HG03025 (cell line): ENCODE measurements around the gene CCDC69.
"Not testable (repeated sequence)": the region's sequence is repeated elsewhere in the genome, so short reads cannot be mapped to it uniquely, and the experiment has no call there.

Source experiments
- ATAC-seq: cut with Tn5 transposase; IDR thresholded peaks from one replicate; pipeline ENCODE4 v1.9.1; 2021; ENCODE audit warnings: mild to moderate bottlenecking, moderate library complexity; ENCODE audit not compliant: unreplicated experiment, low FRiP score

Gene CCDC69

DNA sequence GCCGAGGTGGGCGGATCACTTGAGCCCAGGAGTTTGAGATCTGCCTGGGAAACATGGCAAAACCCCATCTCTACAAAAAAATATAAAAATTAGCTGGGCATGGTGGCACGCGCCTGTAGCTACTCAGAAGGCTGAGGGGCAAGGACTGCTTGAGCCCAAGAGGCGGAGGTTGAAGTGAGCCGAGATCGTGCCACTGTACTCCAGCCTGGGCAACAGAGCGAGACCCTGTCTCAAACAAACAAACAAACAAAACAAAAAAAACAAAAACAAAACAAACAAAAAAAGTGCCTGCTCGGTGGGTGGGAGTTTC is 26.6 kb downstream of the CCDC69 start:
- ATAC-seq, result not testable (repeated sequence)

DNA sequence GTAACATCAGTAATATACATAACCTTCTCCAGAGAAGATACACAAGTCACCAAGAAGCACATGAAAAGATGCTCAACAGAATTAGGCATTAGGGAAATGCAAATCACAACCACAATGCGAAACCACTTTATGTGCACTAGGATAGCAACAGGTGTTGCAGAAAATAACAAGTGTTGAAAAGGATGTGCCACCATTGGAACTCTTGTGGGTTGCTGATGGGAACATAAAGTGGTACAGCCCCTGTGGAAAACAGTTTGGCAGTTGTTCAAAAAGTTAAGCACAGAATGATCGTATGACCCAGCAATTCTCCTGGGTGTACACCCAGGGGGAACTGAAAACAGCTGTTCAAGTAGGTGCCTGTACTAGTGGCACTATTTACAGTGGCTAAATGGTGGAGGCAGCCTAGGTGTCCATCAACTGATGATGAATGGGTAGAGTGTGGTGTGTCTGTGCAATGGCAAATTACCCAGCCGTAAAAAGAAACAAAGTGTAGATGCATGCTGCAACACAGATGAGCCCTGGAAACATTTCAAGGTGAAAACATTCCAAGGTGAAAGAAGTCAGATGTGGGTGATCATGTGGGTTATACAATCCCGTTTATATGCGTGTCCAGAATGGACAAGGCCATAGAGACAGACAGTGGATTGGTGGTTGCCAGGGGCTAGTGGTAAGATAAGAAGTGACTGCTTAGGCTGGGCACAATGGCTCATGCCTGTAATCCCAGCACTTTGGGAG is 27.2 kb downstream of the CCDC69 start:
- peak; percentile 94 for ATAC-seq

DNA sequence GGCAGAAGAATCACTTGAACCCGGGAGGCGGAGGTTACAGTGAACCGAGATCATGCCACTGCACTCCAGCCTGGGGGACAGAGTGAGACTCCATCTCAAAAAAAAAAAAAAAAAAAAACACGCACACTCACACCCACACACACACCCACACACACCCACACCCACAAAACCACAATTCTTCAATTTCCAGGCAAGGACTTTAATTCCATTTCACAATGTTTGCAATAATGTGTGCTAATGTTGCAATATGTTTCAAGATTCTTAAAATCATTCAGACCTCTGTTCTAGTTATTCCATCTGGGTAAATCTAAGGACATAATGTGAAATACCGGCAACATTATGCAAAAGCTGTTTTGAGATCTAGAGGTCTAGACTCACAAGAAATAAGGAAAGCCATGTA is 28.3 kb downstream of the CCDC69 start:
- ATAC-seq, result no peak

DNA sequence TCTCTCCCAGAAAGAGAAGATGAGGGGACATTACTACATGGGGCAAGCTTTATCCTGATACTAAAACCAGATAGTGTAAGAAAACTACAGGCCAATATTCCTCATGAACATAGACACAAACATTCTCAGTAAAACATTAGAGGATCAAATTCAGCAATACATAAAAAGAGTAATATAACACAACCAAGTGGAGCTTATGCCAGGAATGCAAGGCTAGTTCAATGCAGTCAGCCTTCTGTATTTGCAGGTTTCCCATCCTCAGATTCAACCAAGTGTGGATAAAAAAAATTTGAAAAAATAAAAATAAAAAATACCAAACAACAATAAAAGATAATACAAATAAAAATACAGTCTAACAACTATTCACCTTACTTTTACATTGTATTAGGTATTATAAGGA is 31.3 kb downstream of the CCDC69 start:
- no peak for ATAC-seq

DNA sequence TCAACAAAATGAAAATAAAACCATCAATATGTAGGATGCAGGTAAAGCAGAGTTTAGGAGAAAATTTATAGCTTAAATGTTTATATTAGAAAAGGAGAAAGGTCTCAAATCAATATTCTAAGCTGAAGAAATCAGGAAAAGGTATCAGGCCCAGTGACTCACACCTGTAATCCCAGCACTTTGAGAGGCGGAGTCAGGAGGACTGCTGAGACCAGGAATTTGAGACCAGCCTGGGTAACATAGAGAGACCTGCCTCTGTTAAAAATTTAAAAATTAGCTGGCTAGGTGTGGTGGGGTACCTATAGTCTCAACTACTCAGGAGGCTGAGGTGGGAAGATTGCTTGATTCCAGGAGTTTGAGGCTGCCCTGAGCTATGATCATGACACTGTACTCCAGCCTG is 32.2 kb downstream of the CCDC69 start:
- no peak for ATAC-seq

DNA sequence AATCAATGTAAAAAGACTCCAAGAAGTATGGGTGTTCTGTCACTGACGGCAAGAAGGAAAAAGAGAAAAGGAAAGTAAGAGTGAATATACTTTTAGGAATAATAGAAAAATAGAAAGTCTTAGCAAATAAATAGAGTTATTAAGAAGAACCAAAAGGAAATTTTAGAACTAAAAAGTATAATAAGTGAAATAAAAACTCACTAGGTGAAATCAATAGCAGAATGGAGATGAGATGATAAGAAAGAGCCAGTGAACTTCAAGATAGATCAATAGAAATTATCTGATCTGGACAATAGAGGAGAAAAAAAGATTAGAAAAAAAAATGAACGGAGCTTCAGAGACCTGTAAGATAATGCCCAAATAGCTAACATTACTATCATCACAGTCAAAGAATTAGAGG is 34.7 kb downstream of the CCDC69 start:
- no peak for ATAC-seq

DNA sequence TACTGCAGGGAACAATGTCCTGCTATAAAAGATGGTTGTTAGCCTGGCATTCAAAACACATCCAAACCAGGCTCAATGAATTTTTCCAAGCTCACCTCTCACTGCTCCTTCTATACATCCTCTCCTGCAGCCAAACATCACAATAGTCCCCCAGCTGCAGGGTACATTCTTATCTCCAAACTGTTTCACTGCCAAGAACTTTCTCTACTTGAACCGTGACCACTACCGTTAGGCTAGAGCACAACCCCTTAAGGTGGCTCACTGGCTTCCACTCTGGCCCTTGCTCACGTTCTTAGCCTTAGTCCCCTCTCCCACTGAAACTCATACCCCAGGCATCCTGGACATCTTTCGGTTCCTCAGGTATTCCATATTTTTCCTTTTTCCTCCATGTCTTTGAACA is 37.4 kb downstream of the CCDC69 start:
- ATAC-seq, result no peak

DNA sequence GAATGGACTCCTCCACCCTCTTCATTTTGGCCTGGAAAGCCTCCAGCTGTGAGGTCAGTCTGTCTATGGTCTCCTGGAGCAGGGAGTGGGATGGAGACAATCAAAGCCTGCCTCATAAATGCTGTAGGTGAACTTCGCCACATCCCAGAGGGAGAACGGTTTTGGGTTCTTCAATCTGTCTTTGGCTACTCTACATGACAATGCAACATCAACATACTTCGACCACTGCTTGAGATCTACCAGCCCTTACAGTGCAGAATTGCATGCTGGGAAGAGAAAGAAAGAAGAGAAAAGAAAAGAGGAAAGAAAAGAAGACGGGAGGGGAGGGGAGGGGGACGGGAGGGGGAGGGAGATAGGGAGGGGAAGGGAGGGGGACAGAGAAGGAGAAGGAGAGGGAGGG is 37.8 kb downstream of the CCDC69 start:
- no peak for ATAC-seq

DNA sequence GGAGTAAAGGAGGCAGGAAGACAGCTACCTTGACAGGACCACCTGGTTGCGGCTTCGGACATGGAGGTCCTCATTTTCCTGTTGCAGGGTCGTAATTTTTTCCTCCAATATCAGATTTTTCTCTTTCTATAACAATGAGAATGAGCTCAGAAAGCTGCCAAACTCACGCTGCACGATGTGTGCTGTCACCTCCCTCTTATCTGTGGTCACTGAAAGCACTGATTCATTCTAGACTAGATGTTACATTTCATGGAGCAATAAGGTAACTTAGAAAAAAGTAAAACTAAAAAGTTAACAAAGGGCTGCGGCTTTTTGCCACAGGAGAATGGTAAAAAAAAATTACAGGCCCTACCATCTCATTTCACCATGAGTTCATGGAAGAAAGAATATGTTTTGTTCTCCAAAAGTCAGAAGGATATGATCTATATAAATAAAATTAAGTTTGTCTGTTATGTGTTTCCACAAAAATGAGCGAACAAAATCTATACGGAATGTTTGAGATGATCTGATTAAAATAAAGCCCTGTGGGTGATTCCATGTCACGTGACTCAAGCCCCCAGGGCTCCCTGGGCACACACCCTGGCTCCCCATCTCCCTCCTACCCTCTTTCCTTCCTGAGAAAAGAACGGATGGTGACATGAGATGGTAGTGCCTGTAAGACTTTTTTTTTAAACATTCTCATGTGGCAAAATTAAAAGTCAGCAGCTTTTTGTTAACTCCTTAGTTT is 39.4 kb downstream of the CCDC69 start:
- ATAC-seq, result no peak

DNA sequence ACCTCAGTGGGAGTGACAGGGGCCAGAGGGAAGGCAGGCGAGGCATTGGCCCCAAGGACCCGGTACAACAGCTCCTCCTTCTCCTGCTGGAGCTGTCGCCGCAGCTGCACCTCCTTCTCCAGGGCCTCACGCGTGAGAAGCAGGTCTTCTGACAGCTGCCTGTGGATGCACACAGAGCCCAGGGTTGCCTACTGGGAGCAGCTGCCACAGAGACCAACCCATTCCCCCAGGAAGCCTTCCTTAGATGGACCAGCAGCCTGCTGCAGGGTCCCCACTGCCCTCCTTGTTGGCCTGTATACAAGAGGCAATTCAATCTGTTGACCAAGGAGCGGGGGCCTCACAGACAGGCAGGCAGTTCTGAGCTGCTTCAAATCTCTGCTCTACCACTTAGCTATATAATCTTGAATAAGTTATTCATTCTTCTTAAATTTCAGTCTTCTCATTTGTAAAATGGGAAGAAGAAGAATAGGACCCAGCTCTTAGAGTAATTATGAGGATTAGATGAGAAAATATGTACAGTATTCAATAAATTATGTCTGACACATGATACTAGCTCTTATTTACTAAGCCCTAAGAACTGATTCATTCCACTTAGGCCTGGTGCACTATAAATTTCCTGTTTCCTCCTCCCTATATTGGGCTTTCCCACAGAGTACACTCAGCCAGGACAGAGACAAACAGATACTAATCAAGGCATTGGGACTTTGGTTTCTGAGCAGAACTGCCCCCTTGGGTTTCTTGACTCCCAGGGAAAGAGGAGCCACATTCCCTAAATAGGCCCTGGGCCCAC is 40.2 kb downstream of the CCDC69 start:
- ATAC-seq, result no peak

DNA sequence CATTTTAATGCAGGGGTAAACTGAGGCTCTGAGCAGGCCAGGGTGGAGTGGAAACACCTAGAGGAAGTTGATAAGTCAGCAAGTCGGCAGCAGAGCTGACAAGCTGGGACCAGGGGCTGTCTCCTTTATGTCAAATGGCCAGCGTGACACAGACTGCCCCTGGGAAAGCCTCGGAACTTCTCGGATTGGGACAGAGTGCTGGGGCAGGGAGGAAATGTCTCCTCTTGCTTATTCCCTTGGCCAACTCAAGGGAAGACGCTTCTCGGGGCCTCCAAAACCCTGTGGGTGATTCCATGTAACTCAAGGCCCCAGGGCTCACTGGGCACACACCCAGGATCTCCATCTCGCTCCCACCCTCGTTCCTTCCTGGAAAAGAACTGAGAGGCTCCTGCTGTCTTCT is 40.9 kb downstream of the CCDC69 start:
- ATAC-seq, result no peak

DNA sequence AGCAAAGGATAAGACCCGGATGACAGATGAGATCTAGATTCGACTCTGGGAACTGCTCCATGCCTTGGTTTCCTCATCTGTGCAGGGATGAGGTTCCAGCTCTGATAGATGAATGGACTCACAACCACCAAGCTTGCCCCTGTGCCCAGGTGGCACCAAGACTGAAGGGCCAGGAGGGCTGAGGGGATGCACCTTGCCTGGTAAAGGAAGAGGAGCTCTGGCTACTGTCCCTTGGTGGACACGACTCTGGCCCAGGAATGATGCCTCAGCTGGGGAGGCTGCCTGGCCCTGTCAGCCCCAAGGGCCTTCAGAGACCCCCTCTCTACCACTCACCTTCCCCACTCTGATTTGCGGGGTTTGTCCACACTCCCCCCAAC is 41.4 kb downstream of the CCDC69 start:
- no peak for ATAC-seq

DNA sequence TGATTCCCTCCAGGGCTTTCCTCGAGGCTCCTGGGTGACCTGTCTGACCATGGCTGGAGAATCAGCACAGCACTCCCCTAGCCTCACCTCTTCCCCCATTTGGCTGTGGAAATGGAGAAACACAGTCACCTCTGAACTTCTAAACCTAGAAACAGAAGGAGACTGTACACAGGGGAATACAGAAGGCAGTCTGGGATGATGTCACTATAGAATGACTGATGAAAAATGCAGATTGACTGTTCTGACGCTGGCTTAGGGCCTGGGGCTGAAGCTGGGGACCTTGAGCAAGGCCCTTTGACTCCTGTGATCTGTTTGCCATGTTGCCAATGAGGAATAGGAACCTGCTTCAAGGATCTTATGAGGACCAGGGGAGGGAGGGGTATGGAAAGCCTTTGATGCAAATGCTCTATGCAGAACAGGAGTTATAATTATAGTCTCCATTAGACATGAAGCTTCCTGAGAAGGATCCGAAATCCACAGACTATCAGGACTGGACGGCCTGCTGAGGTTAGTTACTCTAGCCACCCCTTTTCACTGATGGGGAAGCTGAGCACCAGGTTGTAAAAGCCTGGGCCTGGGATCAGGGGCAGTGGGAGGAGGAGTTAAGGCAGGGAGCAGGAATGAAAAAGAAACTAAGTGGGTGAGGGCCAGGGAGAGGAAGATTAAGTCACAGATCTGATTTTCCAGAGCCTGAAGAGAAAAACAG is 41.9 kb downstream of the CCDC69 start:
- no peak for ATAC-seq

DNA sequence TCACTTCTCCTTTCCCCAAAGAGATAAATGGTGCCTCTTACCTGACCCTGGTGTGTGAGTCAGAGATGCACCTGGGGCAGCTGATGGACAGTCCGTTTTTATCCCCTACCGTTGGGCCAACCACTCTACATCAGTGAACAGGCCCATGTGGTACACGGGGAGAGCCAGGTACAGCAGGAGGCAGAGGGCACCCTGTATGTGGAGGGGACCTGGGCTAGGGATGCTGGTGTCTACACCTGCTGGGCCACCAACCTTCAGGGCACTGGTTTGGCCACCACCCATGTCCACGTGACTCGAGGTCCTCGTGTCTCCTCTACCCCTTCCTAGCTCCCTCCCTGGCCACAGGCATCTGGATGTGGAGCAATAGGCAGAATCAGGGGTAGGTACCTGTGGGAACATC is 43.6 kb downstream of the CCDC69 start:
- no peak for ATAC-seq

DNA sequence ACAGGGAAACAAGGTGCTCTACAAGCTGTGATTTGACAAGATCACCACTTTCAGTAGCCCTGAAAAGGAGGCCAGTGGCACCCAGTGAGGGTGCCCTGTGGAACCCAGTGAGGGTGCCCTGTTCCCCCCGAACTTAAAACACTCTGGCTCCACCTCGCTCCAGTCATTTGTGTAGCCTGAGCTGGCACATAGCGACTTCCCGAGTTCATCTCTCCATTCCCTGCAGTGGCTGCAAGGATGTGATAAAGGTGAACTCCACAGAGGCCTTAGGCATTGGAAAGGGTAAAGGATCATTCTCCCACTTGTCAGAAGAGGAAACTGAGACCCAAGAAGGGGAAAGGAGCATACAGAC is 44.4 kb downstream of the CCDC69 start:
- no peak for ATAC-seq

DNA sequence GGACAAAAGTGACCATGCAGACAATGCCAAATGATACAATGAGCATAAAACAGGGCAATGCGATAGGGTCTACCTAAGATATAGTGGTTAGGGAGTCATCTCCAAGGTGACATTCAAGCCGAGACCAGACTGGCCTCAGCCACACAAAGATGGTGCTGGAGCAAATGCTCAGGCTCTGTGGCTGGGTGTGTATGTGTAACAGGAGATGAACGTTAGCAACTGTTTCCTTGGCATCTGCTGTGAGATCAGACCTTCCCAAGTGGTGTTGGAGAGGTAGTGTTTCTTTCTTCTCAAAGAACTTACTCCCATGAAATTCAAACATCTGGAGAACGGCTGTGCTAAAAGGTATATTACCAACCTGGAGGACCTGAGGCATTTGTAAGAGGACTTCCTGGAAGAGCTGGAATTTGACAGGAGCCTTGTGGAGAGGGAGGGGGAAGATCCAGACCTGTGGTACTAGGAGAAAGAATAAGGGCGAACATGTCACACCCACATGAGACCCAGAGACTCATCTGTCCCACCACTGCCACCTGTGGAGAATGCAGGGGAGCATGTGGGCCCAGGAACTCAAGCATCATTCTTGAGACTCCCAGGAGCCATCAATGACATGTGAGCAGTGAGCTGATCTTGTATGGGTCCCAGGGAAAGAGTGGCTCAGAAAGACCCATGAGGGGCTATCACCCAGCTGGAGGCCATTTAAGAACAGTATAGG is 45.0 kb downstream of the CCDC69 start:
- no peak for ATAC-seq

DNA sequence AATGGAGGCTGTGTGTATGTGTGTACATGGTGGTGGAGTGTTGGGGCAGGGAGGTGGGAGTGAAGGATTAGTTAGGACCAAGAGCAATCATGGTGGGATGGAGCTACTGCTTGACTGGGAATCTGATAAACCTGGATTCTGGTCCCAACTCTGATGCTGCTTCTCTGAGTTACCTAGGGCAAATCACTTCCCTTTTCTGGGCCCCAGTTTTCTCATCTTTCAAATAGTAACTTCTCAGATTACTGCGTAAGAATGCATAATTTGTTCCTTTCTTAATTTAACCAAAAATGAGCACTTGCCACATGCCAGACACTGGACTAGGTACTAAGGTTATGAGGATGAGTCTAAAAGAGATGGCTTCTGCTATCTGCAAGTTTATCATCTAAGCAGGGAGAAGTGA is 45.5 kb downstream of the CCDC69 start:
- no peak for ATAC-seq

DNA sequence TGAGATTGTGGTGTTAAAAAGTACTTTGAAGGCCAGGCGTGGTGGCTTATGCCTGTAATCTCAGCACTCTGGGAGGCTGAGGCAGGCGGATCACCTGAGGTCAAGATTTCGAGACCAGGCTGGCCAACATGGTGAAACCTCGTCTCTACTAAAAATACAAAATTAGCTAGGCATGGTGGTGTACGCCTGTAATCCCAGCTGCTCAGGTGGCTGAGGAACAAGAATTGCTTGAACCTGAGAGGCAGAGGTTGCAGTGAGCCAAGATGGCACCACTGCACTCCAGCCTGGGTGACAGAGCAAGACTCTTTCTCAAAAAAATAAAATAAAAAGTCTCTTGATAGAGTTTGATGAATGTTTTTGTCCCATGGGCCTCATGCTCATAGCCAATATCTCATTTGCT is 47.6 kb downstream of the CCDC69 start:
- not testable (repeated sequence) for ATAC-seq

DNA sequence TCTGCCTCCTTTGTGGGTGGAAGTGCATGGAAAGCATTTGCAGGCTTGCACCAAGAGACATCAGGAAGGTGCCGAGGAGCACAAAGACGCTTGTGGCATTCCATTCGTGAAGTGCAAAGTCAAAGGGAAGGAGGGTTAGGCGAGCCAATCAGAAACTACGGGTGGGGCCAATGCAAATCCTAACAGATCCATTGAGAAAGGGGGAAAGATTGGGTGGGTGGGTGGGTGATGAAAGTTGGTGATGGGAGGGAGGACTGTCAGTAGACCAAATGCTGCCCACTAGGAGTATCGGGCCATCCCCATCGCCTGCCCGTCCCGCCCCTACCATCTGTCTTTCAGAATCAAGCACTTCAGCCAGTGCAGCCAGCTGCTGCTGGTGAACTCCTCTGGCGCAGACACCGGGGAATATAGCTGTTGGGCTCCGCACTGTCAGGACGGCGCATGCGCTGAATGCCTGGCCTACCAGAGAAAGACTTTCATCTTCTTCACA is 49.2 kb downstream of the CCDC69 start:
- no peak for ATAC-seq
